Body of pancreas (tissue), 4 donors: ENCODE measurements around the gene PRAMEF12.
"Not testable (repeated sequence)": the region's sequence is repeated elsewhere in the genome, so short reads cannot be mapped to it uniquely, and the experiment has no call there.

ENCODE experiments used
- POLR2A ChIP-seq, 3 donors: fragments of 450-650 bp; IDR thresholded peaks; one replicate each; pipeline ENCODE4 v1.6.1; 2016; ENCODE audit warnings: antibody characterized with exemption in 3 of 3, mild to moderate bottlenecking in 2 of 3
- TF ChIP-seq, protein P1 (sequence below), 7 experiments: fragments of 450-650 bp in 4 of 7; fragments of 200-600 bp in 3 of 7; sonication (generic) in 3 of 7; IDR thresholded peaks; one replicate each; pipeline ENCODE4 v1.5.1; 2016 to 2019; ENCODE audit warnings: antibody characterized with exemption in 7 of 7

DNA sequence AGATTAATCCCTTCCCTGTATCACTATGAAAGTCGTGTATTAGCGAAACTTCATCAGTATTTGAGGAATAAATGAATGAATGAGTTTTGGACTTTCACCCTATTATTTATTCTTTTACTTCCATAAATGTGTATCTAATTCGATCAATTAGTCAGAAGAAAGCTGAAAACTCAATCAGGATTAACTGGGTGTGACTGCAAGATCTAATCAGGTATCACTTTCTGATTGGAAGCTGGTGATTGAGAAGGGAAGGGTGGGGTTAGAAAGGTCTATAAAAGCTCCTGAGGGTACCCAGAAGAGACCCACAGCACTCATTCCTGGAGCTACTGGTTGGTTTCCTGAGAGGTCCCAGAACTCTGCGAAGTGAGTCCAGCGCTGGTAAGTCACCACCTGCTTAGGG, 17.6 kb downstream of the PRAMEF12 start, which contains the start of gene PRAMEF1:
- TF ChIP-seq, protein P1, sequence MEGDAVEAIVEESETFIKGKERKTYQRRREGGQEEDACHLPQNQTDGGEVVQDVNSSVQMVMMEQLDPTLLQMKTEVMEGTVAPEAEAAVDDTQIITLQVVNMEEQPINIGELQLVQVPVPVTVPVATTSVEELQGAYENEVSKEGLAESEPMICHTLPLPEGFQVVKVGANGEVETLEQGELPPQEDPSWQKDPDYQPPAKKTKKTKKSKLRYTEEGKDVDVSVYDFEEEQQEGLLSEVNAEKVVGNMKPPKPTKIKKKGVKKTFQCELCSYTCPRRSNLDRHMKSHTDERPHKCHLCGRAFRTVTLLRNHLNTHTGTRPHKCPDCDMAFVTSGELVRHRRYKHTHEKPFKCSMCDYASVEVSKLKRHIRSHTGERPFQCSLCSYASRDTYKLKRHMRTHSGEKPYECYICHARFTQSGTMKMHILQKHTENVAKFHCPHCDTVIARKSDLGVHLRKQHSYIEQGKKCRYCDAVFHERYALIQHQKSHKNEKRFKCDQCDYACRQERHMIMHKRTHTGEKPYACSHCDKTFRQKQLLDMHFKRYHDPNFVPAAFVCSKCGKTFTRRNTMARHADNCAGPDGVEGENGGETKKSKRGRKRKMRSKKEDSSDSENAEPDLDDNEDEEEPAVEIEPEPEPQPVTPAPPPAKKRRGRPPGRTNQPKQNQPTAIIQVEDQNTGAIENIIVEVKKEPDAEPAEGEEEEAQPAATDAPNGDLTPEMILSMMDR (IDR thresholded peaks at IDR 0.05), result not testable (repeated sequence)
- not testable (repeated sequence) for TF ChIP-seq POLR2A (IDR thresholded peaks at IDR 0.05)
